SK-N-SH (cell line): ENCODE results near the gene TXNRD2. TPM values are rescaled to one million over a fixed set of nuclear protein-coding genes. Genes with fewer than 3 reads are reported as not detected.
A peak's percentile ranks its signal among the peaks of the same experiment; 100 is the strongest.

Source experiments
- CTCF ChIA-PET: fragments of 300-600, 350-600 bp; formaldehyde crosslinking; extraction: SDS; loops from one replicate; lab custom pipeline; 2021; lab: Yijun Ruan, JAX
- POLR2A ChIA-PET: fragments of 350-600 bp; sonication (Branson Sonifier 250); formaldehyde crosslinking; extraction: SDS; loops from one replicate; lab custom pipeline; 2020; ENCODE audit warnings: antibody characterized with exemption, inconsistent platforms; lab: Yijun Ruan, JAX
- DNase-seq: peaks from one replicate; pipeline ENCODE4 v3.0.0; 2012
- H2AFZ ChIP-seq: fragments of 200-600 bp; sonication (generic); 2 replicates; pipeline ENCODE4 v1.8.1; 2016; ENCODE audit warnings: antibody characterized with exemption, mild to moderate bottlenecking, low read depth
- H3F3A ChIP-seq: fragments of 200-600 bp; sonication (generic); replicated peaks from 2 replicates; pipeline ENCODE3; 2016; ENCODE audit warnings: antibody characterized with exemption, mild to moderate bottlenecking; ENCODE audit not compliant: insufficient read depth
- H3K27ac ChIP-seq, 2 experiments: fragments of 200-500 bp in 1 of 2; fragments of 200-600 bp in 1 of 2; sonication (Bioruptor generic) in 1 of 2; sonication (generic), shearing (Covaris generic) in 1 of 2; 2 replicates each; pipeline versions ENCODE4 v1.5.1 to v1.6.1; 2014 to 2016; ENCODE audit warnings: low read depth in 2 of 2, inconsistent platforms in 1 of 2, low read length in 1 of 2, mild to moderate bottlenecking in 1 of 2, mixed read lengths in 1 of 2
- H3K27me3 ChIP-seq: fragments of 200-600 bp; sonication (generic), shearing (Covaris generic); 2 replicates; pipeline ENCODE4 v1.6.1; 2016; ENCODE audit warnings: mixed run types; ENCODE audit not compliant: insufficient read depth
- H3K36me3 ChIP-seq, 2 experiments: fragments of 200-500 bp in 1 of 2; fragments of 200-600 bp in 1 of 2; sonication (Bioruptor generic) in 1 of 2; sonication (generic) in 1 of 2; replicated peaks in 1 of 2; 2 replicates each; pipeline versions ENCODE3 to v1.5.1; 2014 to 2016; ENCODE audit warnings: low read length in 1 of 2, mild to moderate bottlenecking in 1 of 2; ENCODE audit not compliant: insufficient read depth in 2 of 2, control insufficient read depth in 1 of 2
- H3K4me1 ChIP-seq, 2 experiments: fragments of 200-500 bp in 1 of 2; fragments of 200-600 bp in 1 of 2; sonication (Bioruptor generic) in 1 of 2; sonication (generic), shearing (Covaris generic) in 1 of 2; 2 replicates each; pipeline versions ENCODE4 v1.5.1 to v1.6.1; 2014 to 2016; ENCODE audit warnings: low read depth in 1 of 2, low read length in 1 of 2, mixed run types in 1 of 2; ENCODE audit not compliant: insufficient read depth in 2 of 2, control insufficient read depth in 1 of 2
- H3K4me2 ChIP-seq: fragments of 200-600 bp; sonication (generic), shearing (Covaris generic); 2 replicates; pipeline ENCODE4 v1.6.1; 2017; ENCODE audit warnings: mixed run types
- H3K4me3 ChIP-seq, 2 experiments: fragments of 200-500 bp in 1 of 2; fragments of 200-600 bp in 1 of 2; sonication (Bioruptor generic) in 1 of 2; sonication (generic), shearing (Covaris generic) in 1 of 2; 2 replicates each; pipeline versions ENCODE4 v1.5.1 to v1.8.1; 2014 to 2016; ENCODE audit warnings: low read depth in 2 of 2, inconsistent platforms in 1 of 2, low read length in 1 of 2, mild to moderate bottlenecking in 1 of 2, mixed read lengths in 1 of 2, moderate library complexity in 1 of 2
- H3K79me2 ChIP-seq: fragments of 200-600 bp; sonication (generic); 2 replicates; pipeline ENCODE4 v1.8.1; 2017; ENCODE audit warnings: mild to moderate bottlenecking; ENCODE audit not compliant: insufficient read depth
- H3K9ac ChIP-seq: fragments of 200-600 bp; sonication (generic); 2 replicates; pipeline ENCODE4 v1.6.1; 2017; ENCODE audit warnings: mixed run types
- H3K9me2 ChIP-seq: fragments of 200-600 bp; sonication (generic); 2 replicates; pipeline ENCODE4 v1.6.1; 2017; ENCODE audit warnings: mixed run types
- H3K9me3 ChIP-seq: fragments of 200-600 bp; sonication (generic); 2 replicates; pipeline ENCODE4 v1.6.1; 2017; ENCODE audit warnings: mixed run types, mild to moderate bottlenecking, moderate library complexity
- H4K20me1 ChIP-seq: fragments of 200-600 bp; sonication (generic); 2 replicates; pipeline ENCODE4 v1.6.1; 2017; ENCODE audit warnings: mild to moderate bottlenecking, mixed run types; ENCODE audit not compliant: insufficient read depth
- ELF1 ChIP-seq: IDR thresholded peaks from 2 replicates; pipeline ENCODE4 v1.4.0; 2012
- EP300 ChIP-seq, 2 experiments: IDR thresholded peaks; 2 replicates each; pipeline versions ENCODE4 v1.4.0 to v1.6.1; 2012; ENCODE audit warnings: borderline replicate concordance in 1 of 2, low read depth in 1 of 2, low read length in 1 of 2
- EZH2phosphoT487 ChIP-seq: fragments of 200-600 bp; sonication (generic); IDR thresholded peaks from 2 replicates; pipeline ENCODE4 v1.6.1; 2017; ENCODE audit warnings: low read depth, mixed run types, mild to moderate bottlenecking, antibody characterized with exemption, moderate library complexity, borderline replicate concordance
- FOSL2 ChIP-seq: IDR thresholded peaks from 2 replicates; pipeline ENCODE4 v1.4.0; 2012; ENCODE audit warnings: low read depth, mild to moderate bottlenecking, moderate library complexity, borderline replicate concordance
- FOXJ3 ChIP-seq: sonication (generic); formaldehyde crosslinking; IDR thresholded peaks from 2 replicates; pipeline ENCODE4 v1.5.1; 2020; ENCODE audit warnings: mild to moderate bottlenecking, missing genetic modification reagents
- GABPA ChIP-seq: IDR thresholded peaks from 2 replicates; pipeline ENCODE4 v1.4.0; 2012; ENCODE audit warnings: low read depth, mild to moderate bottlenecking
- GATA2 ChIP-seq: sonication (generic); formaldehyde crosslinking; IDR thresholded peaks from 2 replicates; pipeline ENCODE4 v1.5.0; 2020; ENCODE audit warnings: mild to moderate bottlenecking, missing genetic modification reagents
- JUND ChIP-seq: IDR thresholded peaks from 2 replicates; pipeline ENCODE4 v1.4.0; 2012
- MXI1 ChIP-seq: IDR thresholded peaks from 2 replicates; pipeline ENCODE4 v1.6.1; 2012; ENCODE audit warnings: mild to moderate bottlenecking, low read depth, low read length, improper control_type of control experiment
- NFIC ChIP-seq: IDR thresholded peaks from 2 replicates; pipeline ENCODE4 v1.4.0; 2012; ENCODE audit warnings: borderline replicate concordance
- POLR2AphosphoS5 ChIP-seq: IDR thresholded peaks from 2 replicates; pipeline ENCODE4 v1.6.1; 2012; ENCODE audit warnings: low read depth, low read length
- RAD21 ChIP-seq: IDR thresholded peaks from 2 replicates; pipeline ENCODE4 v1.6.1; 2012; ENCODE audit warnings: mild to moderate bottlenecking, low read length
- RCOR1 ChIP-seq: fragments of 150-350 bp; IDR thresholded peaks from 2 replicates; pipeline ENCODE4 v1.6.1; 2017; ENCODE audit warnings: antibody characterized with exemption, low read length
- RXRA ChIP-seq: IDR thresholded peaks from 2 replicates; pipeline ENCODE4 v1.4.0; 2012; ENCODE audit warnings: low read depth, mild to moderate bottlenecking, borderline replicate concordance
- SIN3A ChIP-seq: IDR thresholded peaks from 2 replicates; pipeline ENCODE4 v1.6.1; 2012; ENCODE audit warnings: low read depth, mild to moderate bottlenecking, low read length, moderate library complexity, borderline replicate concordance
- SMC3 ChIP-seq: IDR thresholded peaks from 2 replicates; pipeline ENCODE4 v1.6.1; 2012; ENCODE audit warnings: low read depth, low read length, improper control_type of control experiment
- TCF12 ChIP-seq: IDR thresholded peaks from 2 replicates; pipeline ENCODE4 v1.4.0; 2012
- WGBS: methylation state at CpG from one replicate; pipeline ENCODE4 v1.1.6; 2017; ENCODE audit warnings: low lambda C conversion rate; 5-methylcytosine and 5-hydroxymethylcytosine counted together
- polyA plus RNA-seq, 3 experiments: library from polyadenylated mRNA; depleted of rRNA; stranded (reverse); fragments of >200 nt; gene quantifications; 2 replicates each; pipeline ENCODE4 v1.2.3, GENCODE V29; 2012
- TF ChIP-seq, protein P1 (sequence below): fragments of 150-350 bp; IDR thresholded peaks from 2 replicates; pipeline ENCODE4 v1.6.1; 2017; ENCODE audit warnings: antibody characterized with exemption, low read length, low read depth, borderline replicate concordance
- TF ChIP-seq, protein P2 (sequence below): IDR thresholded peaks from 2 replicates; pipeline ENCODE4; 2012
- TF ChIP-seq, protein P3 (sequence below): fragments of 200-600 bp; sonication (generic); IDR thresholded peaks from 2 replicates; pipeline ENCODE4 v1.6.1; 2017; ENCODE audit warnings: antibody characterized with exemption, mild to moderate bottlenecking, moderate library complexity
- TF ChIP-seq, protein P4 (sequence below): fragments of 150-350 bp; IDR thresholded peaks from 2 replicates; pipeline ENCODE4 v1.6.1; 2016; ENCODE audit warnings: mild to moderate bottlenecking, low read depth, low read length

Gene TXNRD2
- polyA plus RNA-seq, 1 of the 3 experiments (the other 2 are of a cell fraction), result 34.7 TPM

GRCh38 chr22:19896665-19897355, 44.8 kb downstream of the TXNRD2 start:
- CTCF ChIA-PET, result interaction anchor here (0.7 to 4.9 kb wide), 8 partner anchors 9 to 166 kb away, joined by 3 to 45 read pairs (median 5); no protein-coding TSS in a partner anchor
- no peaks in the 10 kb centered on the region for H3K9me2 ChIP-seq
- peaks cover 14 to 47% of the 10 kb centered on the region in 2 experiments; a peak in 3 of 4 replicates for H3K4me1 ChIP-seq
- H3K27ac ChIP-seq, result peak overlapping the region in 1 of 2 experiments; percentile 82; a peak in 2 of 4 replicates
- H3K27me3 ChIP-seq, result no peaks in the 10 kb centered on the region
- H3K9me3 ChIP-seq, result no peaks in the 10 kb centered on the region
- no peaks in the 10 kb centered on the region for H4K20me1 ChIP-seq
- TF ChIP-seq RAD21 (peak; percentile 28), EZH2phosphoT487 (no peak)
- POLR2A ChIA-PET, result interaction anchor here (0.6 to 0.9 kb wide), 2 partner anchors 42 to 219 kb away, joined by 3 to 5 read pairs; partner anchors contain the start of genes GNB1L, RANBP1 and RTL10
- peaks cover 8% of the 10 kb centered on the region for H3F3A ChIP-seq
- H3K79me2 ChIP-seq, result no peaks in the 10 kb centered on the region
- H3K4me2 ChIP-seq, result no peak overlapping the region
- no peak overlapping the region for H3K4me3 ChIP-seq
- WGBS, result 98% methylated on average over 5 of the region's 15 CpGs
- H3K36me3 ChIP-seq, result peaks cover 0 to 2% of the 10 kb centered on the region in 2 experiments
- H2AFZ ChIP-seq, result no peak overlapping the region
- peak; percentile 81 for DNase-seq
- no peak overlapping the region for H3K9ac ChIP-seq

DNA sequence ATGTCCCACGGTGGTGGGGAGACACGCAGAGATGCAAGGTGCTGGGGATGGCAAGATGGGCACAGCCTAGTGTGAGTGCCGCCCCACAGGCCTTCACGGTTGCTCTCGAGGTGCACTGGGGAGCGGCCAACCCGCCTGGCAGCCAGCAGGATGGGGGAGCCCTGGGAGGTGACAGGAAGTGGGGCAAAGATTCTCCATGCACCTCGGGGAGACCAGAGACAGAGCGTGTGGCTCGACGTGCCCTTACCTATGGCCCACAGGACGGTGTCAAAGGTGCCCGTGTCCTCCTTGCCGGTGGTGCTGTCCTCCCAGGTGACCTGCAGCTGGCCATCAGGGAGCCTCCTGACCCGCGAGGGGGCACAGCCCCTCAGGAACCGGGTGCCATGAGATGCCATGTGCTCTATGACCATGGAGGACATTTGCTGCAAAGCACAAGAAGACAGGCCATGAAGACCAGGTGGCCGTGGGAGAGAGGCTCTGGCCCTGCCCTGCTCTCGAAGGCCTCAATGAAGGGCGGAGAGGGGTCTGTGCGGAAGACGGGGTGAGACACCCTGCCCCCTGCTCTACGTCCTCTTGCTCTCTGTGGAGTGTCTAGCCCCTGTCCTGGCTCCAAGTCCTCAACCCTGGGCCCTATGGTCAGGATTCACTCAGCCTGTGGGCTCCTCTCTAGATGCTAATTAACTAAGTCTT, 46.3 kb downstream of the TXNRD2 start:
- ChIA-PET POLR2A (no interaction called here), CTCF (interaction anchor here (1.6 to 4.9 kb wide), 2 partner anchors 10 to 165 kb away, joined by 8 to 45 read pairs; no protein-coding TSS in a partner anchor)
- Histone ChIP-seq H2AFZ (no peak overlapping the region), H3F3A (peaks cover 8% of the 10 kb centered on the region), H3K9ac (no peak overlapping the region), H3K27me3 (no peaks in the 10 kb centered on the region), H3K4me3 (no peak overlapping the region), H3K4me2 (no peak overlapping the region), H4K20me1 (no peaks in the 10 kb centered on the region), H3K79me2 (no peaks in the 10 kb centered on the region), H3K9me3 (no peaks in the 10 kb centered on the region), H3K4me1 (peaks cover 29 to 62% of the 10 kb centered on the region in 2 experiments), H3K36me3 (peaks cover 0 to 2% of the 10 kb centered on the region in 2 experiments), H3K9me2 (no peaks in the 10 kb centered on the region), H3K27ac (no peak overlapping the region)
- 95% methylated on average over 8 of the region's 23 CpGs for WGBS
- TF ChIP-seq, protein P1, sequence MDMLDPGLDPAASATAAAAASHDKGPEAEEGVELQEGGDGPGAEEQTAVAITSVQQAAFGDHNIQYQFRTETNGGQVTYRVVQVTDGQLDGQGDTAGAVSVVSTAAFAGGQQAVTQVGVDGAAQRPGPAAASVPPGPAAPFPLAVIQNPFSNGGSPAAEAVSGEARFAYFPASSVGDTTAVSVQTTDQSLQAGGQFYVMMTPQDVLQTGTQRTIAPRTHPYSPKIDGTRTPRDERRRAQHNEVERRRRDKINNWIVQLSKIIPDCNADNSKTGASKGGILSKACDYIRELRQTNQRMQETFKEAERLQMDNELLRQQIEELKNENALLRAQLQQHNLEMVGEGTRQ, result no peak
- TF ChIP-seq EP300 (IDR thresholded peaks at IDR 0.05; ENCODE audit: borderline replicate concordance in 1 of 2, low read depth in 1 of 2, low read length in 1 of 2) (no peak), RCOR1 (no peak), ELF1 (no peak), GABPA (no peak), TCF12 (no peak), POLR2AphosphoS5 (no peak), RXRA (no peak), FOXJ3 (CRISPR knock-in tag) (no peak), FOSL2 (no peak), NFIC (no peak), MXI1 (no peak), SIN3A (no peak), SMC3 (no peak), GATA2 (CRISPR knock-in tag) (no peak), JUND (no peak)
- TF ChIP-seq, protein P2, sequence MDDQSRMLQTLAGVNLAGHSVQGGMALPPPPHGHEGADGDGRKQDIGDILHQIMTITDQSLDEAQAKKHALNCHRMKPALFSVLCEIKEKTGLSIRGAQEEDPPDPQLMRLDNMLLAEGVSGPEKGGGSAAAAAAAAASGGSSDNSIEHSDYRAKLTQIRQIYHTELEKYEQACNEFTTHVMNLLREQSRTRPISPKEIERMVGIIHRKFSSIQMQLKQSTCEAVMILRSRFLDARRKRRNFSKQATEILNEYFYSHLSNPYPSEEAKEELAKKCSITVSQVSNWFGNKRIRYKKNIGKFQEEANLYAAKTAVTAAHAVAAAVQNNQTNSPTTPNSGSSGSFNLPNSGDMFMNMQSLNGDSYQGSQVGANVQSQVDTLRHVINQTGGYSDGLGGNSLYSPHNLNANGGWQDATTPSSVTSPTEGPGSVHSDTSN, result no peak
- TF ChIP-seq, protein P3, sequence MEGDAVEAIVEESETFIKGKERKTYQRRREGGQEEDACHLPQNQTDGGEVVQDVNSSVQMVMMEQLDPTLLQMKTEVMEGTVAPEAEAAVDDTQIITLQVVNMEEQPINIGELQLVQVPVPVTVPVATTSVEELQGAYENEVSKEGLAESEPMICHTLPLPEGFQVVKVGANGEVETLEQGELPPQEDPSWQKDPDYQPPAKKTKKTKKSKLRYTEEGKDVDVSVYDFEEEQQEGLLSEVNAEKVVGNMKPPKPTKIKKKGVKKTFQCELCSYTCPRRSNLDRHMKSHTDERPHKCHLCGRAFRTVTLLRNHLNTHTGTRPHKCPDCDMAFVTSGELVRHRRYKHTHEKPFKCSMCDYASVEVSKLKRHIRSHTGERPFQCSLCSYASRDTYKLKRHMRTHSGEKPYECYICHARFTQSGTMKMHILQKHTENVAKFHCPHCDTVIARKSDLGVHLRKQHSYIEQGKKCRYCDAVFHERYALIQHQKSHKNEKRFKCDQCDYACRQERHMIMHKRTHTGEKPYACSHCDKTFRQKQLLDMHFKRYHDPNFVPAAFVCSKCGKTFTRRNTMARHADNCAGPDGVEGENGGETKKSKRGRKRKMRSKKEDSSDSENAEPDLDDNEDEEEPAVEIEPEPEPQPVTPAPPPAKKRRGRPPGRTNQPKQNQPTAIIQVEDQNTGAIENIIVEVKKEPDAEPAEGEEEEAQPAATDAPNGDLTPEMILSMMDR, result no peak
- TF ChIP-seq, protein P4, sequence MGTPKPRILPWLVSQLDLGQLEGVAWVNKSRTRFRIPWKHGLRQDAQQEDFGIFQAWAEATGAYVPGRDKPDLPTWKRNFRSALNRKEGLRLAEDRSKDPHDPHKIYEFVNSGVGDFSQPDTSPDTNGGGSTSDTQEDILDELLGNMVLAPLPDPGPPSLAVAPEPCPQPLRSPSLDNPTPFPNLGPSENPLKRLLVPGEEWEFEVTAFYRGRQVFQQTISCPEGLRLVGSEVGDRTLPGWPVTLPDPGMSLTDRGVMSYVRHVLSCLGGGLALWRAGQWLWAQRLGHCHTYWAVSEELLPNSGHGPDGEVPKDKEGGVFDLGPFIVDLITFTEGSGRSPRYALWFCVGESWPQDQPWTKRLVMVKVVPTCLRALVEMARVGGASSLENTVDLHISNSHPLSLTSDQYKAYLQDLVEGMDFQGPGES, result no peak
- DNase-seq, result no peak
